ENCODE data around the gene USP40.

USP40 gene

GRCh38 chr2:233466991-233467603 lies 99.5 kb downstream of the USP40 start:
- H3K27ac Mint-ChIP-seq: no peak overlapping the region
- H3K9me3 Mint-ChIP-seq: no peaks in the 10 kb centered on the region
- H3K4me1 Mint-ChIP-seq (ENCODE audit: low read depth): no peaks in the 10 kb centered on the region
- H3K36me3 Mint-ChIP-seq (ENCODE audit: low read depth): peaks cover 66% of the 10 kb centered on the region
- no peak overlapping the region for H3K4me3 Mint-ChIP-seq
- H3K27me3 Mint-ChIP-seq: no peaks in the 10 kb centered on the region

GRCh38 chr2:233464531-233465240 lies 101.9 kb downstream of the USP40 start:
- Mint-ChIP-seq H3K9me3 (no peaks in the 10 kb centered on the region), H3K4me3 (no peak overlapping the region), H3K4me1 (ENCODE audit: low read depth) (no peaks in the 10 kb centered on the region), H3K36me3 (ENCODE audit: low read depth) (peaks cover 69% of the 10 kb centered on the region), H3K27me3 (no peaks in the 10 kb centered on the region), H3K27ac (no peak overlapping the region)

- Mint-ChIP-seq H3K36me3 (ENCODE audit: low read depth) (peaks cover 69% of the 10 kb centered on the region), H3K27ac (no peak overlapping the region), H3K9me3 (no peaks in the 10 kb centered on the region), H3K27me3 (no peaks in the 10 kb centered on the region), H3K4me1 (ENCODE audit: low read depth) (no peaks in the 10 kb centered on the region), H3K4me3 (no peak overlapping the region)
Measured at GRCh38 chr2:233464056-233464455, 102.5 kb downstream of the USP40 start.

GRCh38 chr2:233463586-233463985 lies 103.0 kb downstream of the USP40 start:
- H3K9me3 Mint-ChIP-seq: no peaks in the 10 kb centered on the region
- no peaks in the 10 kb centered on the region for H3K27me3 Mint-ChIP-seq
- no peaks in the 10 kb centered on the region for H3K4me1 Mint-ChIP-seq (ENCODE audit: low read depth)
- H3K27ac Mint-ChIP-seq: no peak overlapping the region
- no peak overlapping the region for H3K4me3 Mint-ChIP-seq
- peaks cover 67% of the 10 kb centered on the region for H3K36me3 Mint-ChIP-seq (ENCODE audit: low read depth)

- Mint-ChIP-seq H3K4me3 (no peak overlapping the region), H3K27ac (no peak overlapping the region), H3K4me1 (ENCODE audit: low read depth) (no peaks in the 10 kb centered on the region), H3K9me3 (no peaks in the 10 kb centered on the region), H3K27me3 (no peaks in the 10 kb centered on the region), H3K36me3 (ENCODE audit: low read depth) (peaks cover 63% of the 10 kb centered on the region)
Measured at GRCh38 chr2:233462826-233463470, 103.6 kb downstream of the USP40 start.

GRCh38 chr2:233462202-233462785 lies 104.3 kb downstream of the USP40 start:
- H3K36me3 Mint-ChIP-seq (ENCODE audit: low read depth): peaks cover 66% of the 10 kb centered on the region
- no peak overlapping the region for H3K4me3 Mint-ChIP-seq
- no peaks in the 10 kb centered on the region for H3K27me3 Mint-ChIP-seq
- H3K9me3 Mint-ChIP-seq: no peaks in the 10 kb centered on the region
- H3K4me1 Mint-ChIP-seq (ENCODE audit: low read depth): no peaks in the 10 kb centered on the region
- H3K27ac Mint-ChIP-seq: no peak overlapping the region

- H3K27ac Mint-ChIP-seq: peak overlapping the region; percentile 21
- H3K4me1 Mint-ChIP-seq (ENCODE audit: low read depth): no peaks in the 10 kb centered on the region
- no peaks in the 10 kb centered on the region for H3K27me3 Mint-ChIP-seq
- H3K9me3 Mint-ChIP-seq: no peaks in the 10 kb centered on the region
- H3K4me3 Mint-ChIP-seq: no peak overlapping the region
- peaks cover 61% of the 10 kb centered on the region for H3K36me3 Mint-ChIP-seq (ENCODE audit: low read depth)
Measured at GRCh38 chr2:233461481-233461891, 105.1 kb downstream of the USP40 start.

GRCh38 chr2:233460726-233461441 lies 105.7 kb downstream of the USP40 start:
- H3K27ac Mint-ChIP-seq: no peak overlapping the region
- peaks cover 60% of the 10 kb centered on the region for H3K36me3 Mint-ChIP-seq (ENCODE audit: low read depth)
- H3K9me3 Mint-ChIP-seq: no peaks in the 10 kb centered on the region
- no peak overlapping the region for H3K4me3 Mint-ChIP-seq
- H3K4me1 Mint-ChIP-seq (ENCODE audit: low read depth): no peaks in the 10 kb centered on the region
- H3K27me3 Mint-ChIP-seq: no peaks in the 10 kb centered on the region

- Mint-ChIP-seq H3K27ac (no peak overlapping the region), H3K36me3 (ENCODE audit: low read depth) (peaks cover 68% of the 10 kb centered on the region), H3K4me3 (no peak overlapping the region), H3K4me1 (ENCODE audit: low read depth) (no peaks in the 10 kb centered on the region), H3K27me3 (no peaks in the 10 kb centered on the region), H3K9me3 (no peaks in the 10 kb centered on the region)
Measured at GRCh38 chr2:233459426-233459825, 107.2 kb downstream of the USP40 start.

GRCh38 chr2:233458826-233459225 lies 107.8 kb downstream of the USP40 start:
- no peaks in the 10 kb centered on the region for H3K27me3 Mint-ChIP-seq
- no peak overlapping the region for H3K4me3 Mint-ChIP-seq
- peaks cover 74% of the 10 kb centered on the region for H3K36me3 Mint-ChIP-seq (ENCODE audit: low read depth)
- no peak overlapping the region for H3K27ac Mint-ChIP-seq
- no peaks in the 10 kb centered on the region for H3K9me3 Mint-ChIP-seq
- no peaks in the 10 kb centered on the region for H3K4me1 Mint-ChIP-seq (ENCODE audit: low read depth)

GRCh38 chr2:233458031-233458610 lies 108.5 kb downstream of the USP40 start:
- Mint-ChIP-seq H3K27me3 (no peaks in the 10 kb centered on the region), H3K27ac (no peak overlapping the region), H3K4me1 (ENCODE audit: low read depth) (no peaks in the 10 kb centered on the region)

GRCh38 chr2:233457356-233457755 lies 109.2 kb downstream of the USP40 start:
- H3K27ac Mint-ChIP-seq: peak overlapping the region; percentile 34

More at GRCh38 chr2:233458031-233458610, 108.5 kb downstream of the USP40 start:
- peaks cover 72% of the 10 kb centered on the region for H3K36me3 Mint-ChIP-seq (ENCODE audit: low read depth)
- H3K4me3 Mint-ChIP-seq: no peak overlapping the region
- no peaks in the 10 kb centered on the region for H3K9me3 Mint-ChIP-seq

GRCh38 chr2:233456934-233457333 lies 109.6 kb downstream of the USP40 start:
- Mint-ChIP-seq H3K36me3 (ENCODE audit: low read depth) (peaks cover 70% of the 10 kb centered on the region), H3K27me3 (no peaks in the 10 kb centered on the region), H3K9me3 (no peaks in the 10 kb centered on the region), H3K4me3 (no peak overlapping the region), H3K27ac (peak overlapping the region; percentile 34), H3K4me1 (ENCODE audit: low read depth) (no peaks in the 10 kb centered on the region)

More at GRCh38 chr2:233457356-233457755, 109.2 kb downstream of the USP40 start:
- peaks cover 72% of the 10 kb centered on the region for H3K36me3 Mint-ChIP-seq (ENCODE audit: low read depth)
- H3K4me3 Mint-ChIP-seq: no peak overlapping the region
- no peaks in the 10 kb centered on the region for H3K27me3 Mint-ChIP-seq
- no peaks in the 10 kb centered on the region for H3K9me3 Mint-ChIP-seq
- H3K4me1 Mint-ChIP-seq (ENCODE audit: low read depth): no peaks in the 10 kb centered on the region

- peaks cover 63% of the 10 kb centered on the region for H3K36me3 Mint-ChIP-seq (ENCODE audit: low read depth)
- no peaks in the 10 kb centered on the region for H3K4me1 Mint-ChIP-seq (ENCODE audit: low read depth)
- H3K9me3 Mint-ChIP-seq: no peaks in the 10 kb centered on the region
- H3K27ac Mint-ChIP-seq: peak overlapping the region; percentile 60
- no peak overlapping the region for H3K4me3 Mint-ChIP-seq
- H3K27me3 Mint-ChIP-seq: no peaks in the 10 kb centered on the region
Measured at GRCh38 chr2:233456111-233456510, 110.5 kb downstream of the USP40 start.

Data from stimulated activated naive CD8-positive, alpha-beta T cell treated with anti-CD3 and anti-CD28 coated beads, Interleukin-15, Interleukin-2, amounts not matched to agents 100 ng/mL and 50 ng/mL, for 24 hours (primary cell).